DOHH2 (cell line): ENCODE measurements around the gene CAMTA1.

Experiments
- H3F3A ChIP-seq: fragments of 200-600 bp; sonication (generic), shearing (Covaris generic); 2 replicates; pipeline ENCODE4 v1.6.0; 2016; ENCODE audit warnings: antibody characterized with exemption, mild to moderate bottlenecking; ENCODE audit not compliant: control insufficient read depth, insufficient read depth
- H3K27ac ChIP-seq: fragments of 200-600 bp; sonication (generic); 2 replicates; pipeline ENCODE4 v1.5.1; 2014; ENCODE audit warnings: low read depth, mild to moderate bottlenecking, low read length, moderate library complexity
- H3K27me3 ChIP-seq: fragments of 200-600 bp; sonication (generic); 2 replicates; pipeline ENCODE4 v1.6.1; 2014; ENCODE audit warnings: mild to moderate bottlenecking, low read length, mixed read lengths; ENCODE audit not compliant: control insufficient read depth
- H3K36me3 ChIP-seq: fragments of 200-600 bp; sonication (generic); 2 replicates; pipeline ENCODE4 v1.6.1; 2014; ENCODE audit warnings: mild to moderate bottlenecking, low read length, moderate library complexity, mixed read lengths; ENCODE audit not compliant: control insufficient read depth
- H3K4me1 ChIP-seq: fragments of 200-600 bp; sonication (generic); 2 replicates; pipeline ENCODE4 v1.6.1; 2014; ENCODE audit warnings: mild to moderate bottlenecking, low read length, mixed read lengths; ENCODE audit not compliant: control insufficient read depth
- H3K4me2 ChIP-seq: fragments of 200-600 bp; sonication (generic); 2 replicates; pipeline ENCODE4 v1.6.0; 2014; ENCODE audit warnings: mild to moderate bottlenecking, low read length, moderate library complexity
- H3K4me3 ChIP-seq: fragments of 200-600 bp; sonication (generic); 2 replicates; pipeline ENCODE4 v1.5.1; 2014; ENCODE audit warnings: mild to moderate bottlenecking, low read length, mixed read lengths
- H3K79me2 ChIP-seq: fragments of 200-600 bp; sonication (generic); 2 replicates; pipeline ENCODE4 v1.6.1; 2014; ENCODE audit warnings: mild to moderate bottlenecking, low read length, mixed read lengths; ENCODE audit not compliant: control insufficient read depth
- H3K9me2 ChIP-seq: fragments of 200-600 bp; sonication (generic); replicated peaks from 2 replicates; pipeline ENCODE4 v1.6.1; 2014; ENCODE audit warnings: mild to moderate bottlenecking, low read length, mixed read lengths; ENCODE audit not compliant: control insufficient read depth
- H3K9me3 ChIP-seq: fragments of 200-600 bp; sonication (generic); 2 replicates; pipeline ENCODE4 v1.6.1; 2014; ENCODE audit warnings: antibody characterized with exemption, low read length, mixed read lengths; ENCODE audit not compliant: control insufficient read depth, insufficient read depth
- H4K20me1 ChIP-seq: fragments of 200-600 bp; sonication (generic); 2 replicates; pipeline ENCODE4 v1.6.0; 2014; ENCODE audit warnings: low read depth, mild to moderate bottlenecking, antibody characterized with exemption, low read length, moderate library complexity; ENCODE audit not compliant: control insufficient read depth, insufficient read depth
- EZH2phosphoT487 ChIP-seq: fragments of 200-600 bp; sonication (generic); IDR thresholded peaks from 2 replicates; pipeline ENCODE4 v1.6.1; 2017; ENCODE audit warnings: borderline replicate concordance, mild to moderate bottlenecking, antibody characterized with exemption, low read length, moderate library complexity, mixed read lengths
- TF ChIP-seq, protein P1 (sequence below): fragments of 200-600 bp; sonication (generic); IDR thresholded peaks from one replicate; pipeline ENCODE4 v1.5.1; 2014; ENCODE audit warnings: antibody characterized with exemption, mild to moderate bottlenecking, low read depth, low read length; ENCODE audit not compliant: poor library complexity, severe bottlenecking

CAMTA1 gene

GRCh38 chr1:7780976-7781375 lies 995.7 kb downstream of the CAMTA1 start:
- Histone ChIP-seq H3K27ac (no peak overlapping the region), H3K27me3 (no peaks in the 10 kb centered on the region), H3K79me2 (no peaks in the 10 kb centered on the region), H3K9me3 (no peaks in the 10 kb centered on the region), H3K36me3 (peaks cover 21% of the 10 kb centered on the region), H3K4me1 (peaks cover 8% of the 10 kb centered on the region), H3K4me2 (no peak overlapping the region), H4K20me1 (no peaks in the 10 kb centered on the region; the same call in 1 of the 2 replicates), H3K4me3 (no peak overlapping the region), H3K9me2 (no peaks in the 10 kb centered on the region), H3F3A (peaks cover 8% of the 10 kb centered on the region)
- TF ChIP-seq, protein P1, sequence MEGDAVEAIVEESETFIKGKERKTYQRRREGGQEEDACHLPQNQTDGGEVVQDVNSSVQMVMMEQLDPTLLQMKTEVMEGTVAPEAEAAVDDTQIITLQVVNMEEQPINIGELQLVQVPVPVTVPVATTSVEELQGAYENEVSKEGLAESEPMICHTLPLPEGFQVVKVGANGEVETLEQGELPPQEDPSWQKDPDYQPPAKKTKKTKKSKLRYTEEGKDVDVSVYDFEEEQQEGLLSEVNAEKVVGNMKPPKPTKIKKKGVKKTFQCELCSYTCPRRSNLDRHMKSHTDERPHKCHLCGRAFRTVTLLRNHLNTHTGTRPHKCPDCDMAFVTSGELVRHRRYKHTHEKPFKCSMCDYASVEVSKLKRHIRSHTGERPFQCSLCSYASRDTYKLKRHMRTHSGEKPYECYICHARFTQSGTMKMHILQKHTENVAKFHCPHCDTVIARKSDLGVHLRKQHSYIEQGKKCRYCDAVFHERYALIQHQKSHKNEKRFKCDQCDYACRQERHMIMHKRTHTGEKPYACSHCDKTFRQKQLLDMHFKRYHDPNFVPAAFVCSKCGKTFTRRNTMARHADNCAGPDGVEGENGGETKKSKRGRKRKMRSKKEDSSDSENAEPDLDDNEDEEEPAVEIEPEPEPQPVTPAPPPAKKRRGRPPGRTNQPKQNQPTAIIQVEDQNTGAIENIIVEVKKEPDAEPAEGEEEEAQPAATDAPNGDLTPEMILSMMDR: no peak
- no peak for TF ChIP-seq EZH2phosphoT487

DNA sequence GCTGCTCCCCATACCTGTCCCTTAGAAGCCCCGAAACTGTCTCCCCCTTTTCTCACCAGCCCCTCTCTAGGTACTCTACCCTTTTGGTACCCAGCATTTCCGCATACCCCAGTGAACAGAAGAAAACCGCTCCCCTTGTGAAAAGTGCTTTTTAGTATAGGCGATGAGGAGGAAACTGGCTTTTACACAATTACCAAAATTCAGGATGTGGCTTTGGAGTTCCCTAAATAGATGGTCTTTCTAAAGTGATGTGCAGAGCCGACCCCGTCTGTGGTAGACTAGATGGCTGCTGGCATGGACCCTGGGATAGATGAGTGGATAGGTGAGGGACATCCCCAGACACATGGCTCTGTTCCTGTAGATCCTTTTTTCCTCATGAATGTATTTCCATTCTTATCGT lies 996.2 kb downstream of the CAMTA1 start:
- Histone ChIP-seq H3K79me2 (no peaks in the 10 kb centered on the region), H3K9me2 (no peaks in the 10 kb centered on the region), H4K20me1 (no peaks in the 10 kb centered on the region; the same call in 1 of the 2 replicates), H3K4me2 (no peak overlapping the region), H3K9me3 (no peaks in the 10 kb centered on the region), H3F3A (peaks cover 8% of the 10 kb centered on the region), H3K36me3 (peaks cover 17% of the 10 kb centered on the region), H3K4me3 (no peak overlapping the region), H3K27ac (no peak overlapping the region), H3K4me1 (peaks cover 8% of the 10 kb centered on the region), H3K27me3 (no peaks in the 10 kb centered on the region)
- TF ChIP-seq EZH2phosphoT487: no peak
- TF ChIP-seq, protein P1: no peak

- H3K4me1 ChIP-seq: peaks cover 8% of the 10 kb centered on the region
- no peaks in the 10 kb centered on the region; the same call in 1 of the 2 replicates for H4K20me1 ChIP-seq
- no peak overlapping the region for H3K4me3 ChIP-seq
- no peak overlapping the region for H3K27ac ChIP-seq
- H3K27me3 ChIP-seq: no peaks in the 10 kb centered on the region
- TF ChIP-seq, protein P1: no peak
- no peak for TF ChIP-seq EZH2phosphoT487
- H3K79me2 ChIP-seq: no peaks in the 10 kb centered on the region
- no peaks in the 10 kb centered on the region for H3K9me2 ChIP-seq
- peaks cover 16% of the 10 kb centered on the region for H3K36me3 ChIP-seq
- no peak overlapping the region for H3K4me2 ChIP-seq
- no peaks in the 10 kb centered on the region for H3K9me3 ChIP-seq
- H3F3A ChIP-seq: peaks cover 8% of the 10 kb centered on the region
Observed at GRCh38 chr1:7781923-7782495, 996.8 kb downstream of the CAMTA1 start.
